ENCODE data around the gene ABR. TPM values are rescaled to one million over a fixed set of nuclear protein-coding genes. Genes with fewer than 3 reads are reported as not detected.
"Not testable (repeated sequence)": the region's sequence is repeated elsewhere in the genome, so short reads cannot be mapped to it uniquely, and the experiment has no call there.

ABR gene
- total RNA-seq, 6 experiments from 2014 or later: 7.4 to 21.5 (median 11.3) TPM

- Histone ChIP-seq H3K27me3 (no peaks in the 10 kb centered on the region), H3K4me3 (no peak overlapping the region), H3K27ac (no peak overlapping the region), H3K36me3 (no peaks in the 10 kb centered on the region), H3K9me3 (no peaks in the 10 kb centered on the region), H3K4me1 (no peaks in the 10 kb centered on the region)
- intact Hi-C loops (cut with DNase I): no loop called here
- ATAC-seq (peak in 1 of 4 donors; percentile 5), DNase-seq (peak in 1 of 3 donors; percentile 45)
- TF ChIP-seq POLR2A (IDR thresholded peaks at IDR 0.05) (no peak), CTCF (IDR thresholded peaks at IDR 0.05) (no peak)
- WGBS (ENCODE audit: insufficient coverage, low coverage, low lambda C conversion rate, missing lambda C conversion rate): 39% methylated on average over 3 of the region's 21 CpGs
These were observed 132.5 kb downstream of the ABR start for GRCh38 chr17:1047177-1047878.

GRCh38 chr17:1045456-1045855 is 134.3 kb downstream of the ABR start:
- intact Hi-C loops (cut with DNase I): no loop called here
- no peaks in the 10 kb centered on the region for H3K27me3 ChIP-seq
- H3K4me3 ChIP-seq: no peak overlapping the region
- no peak for ATAC-seq
- no peak for TF ChIP-seq CTCF (IDR thresholded peaks at IDR 0.05)
- TF ChIP-seq POLR2A (IDR thresholded peaks at IDR 0.05): no peak
- no peak overlapping the region for H3K27ac ChIP-seq
- 72% methylated on average over 9 of the region's 9 CpGs for WGBS (ENCODE audit: insufficient coverage, low coverage, low lambda C conversion rate, missing lambda C conversion rate)
- H3K36me3 ChIP-seq: no peaks in the 10 kb centered on the region
- peak in 1 of 3 donors; percentile 18 for DNase-seq
- no peaks in the 10 kb centered on the region for H3K4me1 ChIP-seq
- H3K9me3 ChIP-seq: no peaks in the 10 kb centered on the region

- H3K4me1 ChIP-seq; H3K36me3 ChIP-seq; ATAC-seq; intact Hi-C loops (cut with DNase I); H3K27me3 ChIP-seq; H3K4me3 ChIP-seq; H3K9me3 ChIP-seq: not testable (repeated sequence)
- peak in 1 of 3 donors; percentile 33 for DNase-seq
- H3K27ac ChIP-seq: peak overlapping the region in 1 of 3 donors; percentile 51
- 80% methylated on average over 8 of the region's 13 CpGs for WGBS (ENCODE audit: insufficient coverage, low coverage, low lambda C conversion rate, missing lambda C conversion rate)
These were observed 135.3 kb downstream of the ABR start for GRCh38 chr17:1044387-1045009.

GRCh38 chr17:1043601-1044251 is 136.1 kb downstream of the ABR start:
- no peak overlapping the region for H3K4me3 ChIP-seq
- ATAC-seq (peak; percentile 14 to 47 (median 46)), DNase-seq (peak in 1 of 3 donors; percentile 54)
- intact Hi-C loops (cut with DNase I): no loop called here
- peak overlapping the region in 2 of 3 donors; percentile 13 to 51 for H3K27ac ChIP-seq
- TF ChIP-seq CTCF (IDR thresholded peaks at IDR 0.05) (no peak), POLR2A (IDR thresholded peaks at IDR 0.05) (no peak)
- no peaks in the 10 kb centered on the region for H3K27me3 ChIP-seq
- 22% methylated on average over 7 of the region's 21 CpGs for WGBS (ENCODE audit: insufficient coverage, low coverage, low lambda C conversion rate, missing lambda C conversion rate)
- H3K36me3 ChIP-seq: no peaks in the 10 kb centered on the region
- no peaks in the 10 kb centered on the region for H3K9me3 ChIP-seq
- no peaks in the 10 kb centered on the region for H3K4me1 ChIP-seq

- H3K36me3 ChIP-seq: no peaks in the 10 kb centered on the region
- H3K4me3 ChIP-seq: no peak overlapping the region
- 72% methylated on average over 13 of the region's 19 CpGs for WGBS (ENCODE audit: insufficient coverage, low coverage, low lambda C conversion rate, missing lambda C conversion rate)
- no peaks in the 10 kb centered on the region for H3K9me3 ChIP-seq
- no peaks in the 10 kb centered on the region for H3K4me1 ChIP-seq
- H3K27ac ChIP-seq: no peak overlapping the region
- intact Hi-C loops (cut with DNase I): no loop called here
- peak in 1 of 3 donors; percentile 14 for DNase-seq
- TF ChIP-seq CTCF (IDR thresholded peaks at IDR 0.05) (no peak), POLR2A (IDR thresholded peaks at IDR 0.05) (no peak)
- no peaks in the 10 kb centered on the region for H3K27me3 ChIP-seq
- ATAC-seq: no peak
These were observed 137.3 kb downstream of the ABR start for GRCh38 chr17:1042486-1042885.

All from right lobe of liver (tissue), 6 donors.